ENCODE measurements around the gene RAB3GAP2.
A peak's percentile ranks its signal among the peaks of the same experiment; 100 is the strongest.
"Not testable (repeated sequence)": the region's sequence is repeated elsewhere in the genome, so short reads cannot be mapped to it uniquely, and the experiment has no call there.

RAB3GAP2 gene, protein sequence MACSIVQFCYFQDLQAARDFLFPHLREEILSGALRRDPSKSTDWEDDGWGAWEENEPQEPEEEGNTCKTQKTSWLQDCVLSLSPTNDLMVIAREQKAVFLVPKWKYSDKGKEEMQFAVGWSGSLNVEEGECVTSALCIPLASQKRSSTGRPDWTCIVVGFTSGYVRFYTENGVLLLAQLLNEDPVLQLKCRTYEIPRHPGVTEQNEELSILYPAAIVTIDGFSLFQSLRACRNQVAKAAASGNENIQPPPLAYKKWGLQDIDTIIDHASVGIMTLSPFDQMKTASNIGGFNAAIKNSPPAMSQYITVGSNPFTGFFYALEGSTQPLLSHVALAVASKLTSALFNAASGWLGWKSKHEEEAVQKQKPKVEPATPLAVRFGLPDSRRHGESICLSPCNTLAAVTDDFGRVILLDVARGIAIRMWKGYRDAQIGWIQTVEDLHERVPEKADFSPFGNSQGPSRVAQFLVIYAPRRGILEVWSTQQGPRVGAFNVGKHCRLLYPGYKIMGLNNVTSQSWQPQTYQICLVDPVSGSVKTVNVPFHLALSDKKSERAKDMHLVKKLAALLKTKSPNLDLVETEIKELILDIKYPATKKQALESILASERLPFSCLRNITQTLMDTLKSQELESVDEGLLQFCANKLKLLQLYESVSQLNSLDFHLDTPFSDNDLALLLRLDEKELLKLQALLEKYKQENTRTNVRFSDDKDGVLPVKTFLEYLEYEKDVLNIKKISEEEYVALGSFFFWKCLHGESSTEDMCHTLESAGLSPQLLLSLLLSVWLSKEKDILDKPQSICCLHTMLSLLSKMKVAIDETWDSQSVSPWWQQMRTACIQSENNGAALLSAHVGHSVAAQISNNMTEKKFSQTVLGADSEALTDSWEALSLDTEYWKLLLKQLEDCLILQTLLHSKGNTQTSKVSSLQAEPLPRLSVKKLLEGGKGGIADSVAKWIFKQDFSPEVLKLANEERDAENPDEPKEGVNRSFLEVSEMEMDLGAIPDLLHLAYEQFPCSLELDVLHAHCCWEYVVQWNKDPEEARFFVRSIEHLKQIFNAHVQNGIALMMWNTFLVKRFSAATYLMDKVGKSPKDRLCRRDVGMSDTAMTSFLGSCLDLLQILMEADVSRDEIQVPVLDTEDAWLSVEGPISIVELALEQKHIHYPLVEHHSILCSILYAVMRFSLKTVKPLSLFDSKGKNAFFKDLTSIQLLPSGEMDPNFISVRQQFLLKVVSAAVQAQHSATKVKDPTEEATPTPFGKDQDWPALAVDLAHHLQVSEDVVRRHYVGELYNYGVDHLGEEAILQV (N-terminal part only)

DNA sequence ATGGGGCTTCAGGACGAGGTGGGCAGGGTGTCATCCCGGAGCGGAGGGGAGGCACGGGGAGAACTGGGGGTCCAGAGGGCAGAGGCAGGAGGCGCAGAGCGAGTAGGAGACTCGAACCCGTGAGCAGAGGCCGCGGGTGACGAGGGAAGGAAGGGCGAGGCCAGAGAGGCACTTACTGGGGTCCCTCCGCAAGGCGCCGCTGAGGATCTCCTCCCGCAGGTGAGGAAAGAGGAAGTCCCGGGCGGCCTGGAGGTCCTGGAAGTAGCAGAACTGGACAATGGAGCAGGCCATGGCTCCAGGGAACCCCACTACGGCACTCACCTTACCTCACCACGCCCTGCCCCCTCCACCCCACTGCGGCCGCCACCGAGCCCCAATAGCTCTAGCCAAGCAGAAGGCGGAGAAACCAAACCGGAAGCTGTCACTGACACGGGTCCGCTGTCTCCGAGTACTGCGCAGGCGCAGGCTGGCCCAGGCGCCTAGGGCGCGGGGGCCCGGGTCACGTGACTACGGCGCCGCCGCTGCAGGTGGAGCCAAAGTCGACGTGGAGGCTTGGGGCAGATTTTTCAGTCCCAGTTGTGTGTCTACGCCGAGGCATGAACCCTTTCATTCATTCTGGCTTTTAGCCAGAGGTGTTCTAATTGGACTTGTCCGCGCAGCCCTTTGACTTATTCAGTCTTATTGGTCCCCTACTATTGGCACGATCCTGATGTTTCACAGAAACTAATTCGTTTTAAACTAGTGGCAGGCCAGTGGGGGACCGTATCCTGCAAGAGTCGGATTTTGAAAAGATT lies at the start of gene RAB3GAP2:
TSS of gene RAB3GAP2 (minus strand) at position 407 of the 794 bp plus-strand sequence. CDS start at position 291, 116 bp downstream.
- peak; percentile 89 for DNase-seq

DNA sequence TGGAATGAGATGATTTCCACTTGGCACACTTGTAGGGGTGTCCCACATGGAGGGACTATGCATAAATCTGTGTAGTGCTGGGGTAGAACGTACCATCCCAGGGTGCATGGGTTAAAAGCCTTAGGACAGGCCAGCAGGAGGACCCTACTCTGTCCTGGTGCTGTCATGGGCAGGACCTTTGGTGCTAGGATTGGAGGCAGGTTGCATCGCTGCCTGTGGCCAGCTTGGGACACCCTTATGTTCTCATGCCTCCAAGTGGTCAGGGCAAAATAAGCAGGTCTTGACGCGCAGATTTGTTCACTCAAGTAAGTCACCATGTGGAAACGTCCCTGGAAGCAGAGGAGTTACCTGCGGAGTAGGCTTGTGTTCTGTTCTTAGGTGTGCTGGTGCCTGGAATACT lies 49.5 kb upstream of the RAB3GAP2 start:
- no peak for DNase-seq

DNA sequence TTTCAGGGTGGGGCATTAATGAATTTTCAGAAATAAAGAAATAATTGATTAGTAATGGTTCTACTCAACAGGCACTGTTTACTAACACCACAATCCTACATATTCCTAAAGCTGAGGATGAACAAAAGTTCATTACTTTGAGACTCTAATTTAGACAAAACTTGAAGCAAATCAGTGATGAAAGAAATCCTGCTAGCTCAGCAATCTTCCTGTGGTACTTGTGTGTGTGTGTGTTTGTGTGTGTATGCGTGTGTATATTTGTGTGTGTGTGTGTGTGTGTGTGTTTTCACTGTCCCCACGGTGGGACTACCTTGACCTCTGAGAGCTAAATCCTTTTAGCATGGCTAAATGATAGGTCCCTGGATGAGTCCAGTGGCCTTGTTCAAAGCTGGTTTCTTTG lies 48.5 kb upstream of the RAB3GAP2 start:
- DNase-seq = no peak

DNA sequence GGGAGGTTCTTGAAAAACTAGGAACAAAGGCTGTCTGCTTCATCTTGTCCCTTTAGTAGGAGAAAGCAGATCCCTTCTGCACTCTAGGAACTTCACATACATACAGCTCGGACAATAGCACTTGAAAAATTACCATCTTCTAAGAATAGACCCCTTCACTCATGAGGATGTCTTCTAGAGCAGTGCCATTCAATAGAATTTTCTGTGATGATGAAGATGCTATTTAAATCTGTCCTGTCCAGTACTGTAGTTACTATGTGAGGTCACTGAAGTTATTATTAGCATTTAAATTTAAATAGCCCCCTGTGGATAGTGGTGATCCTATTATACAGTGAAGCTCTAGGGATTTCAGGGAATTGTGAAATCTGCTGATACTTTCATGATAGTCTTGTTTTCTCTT lies 46.4 kb upstream of the RAB3GAP2 start:
- DNase-seq = no peak

DNA sequence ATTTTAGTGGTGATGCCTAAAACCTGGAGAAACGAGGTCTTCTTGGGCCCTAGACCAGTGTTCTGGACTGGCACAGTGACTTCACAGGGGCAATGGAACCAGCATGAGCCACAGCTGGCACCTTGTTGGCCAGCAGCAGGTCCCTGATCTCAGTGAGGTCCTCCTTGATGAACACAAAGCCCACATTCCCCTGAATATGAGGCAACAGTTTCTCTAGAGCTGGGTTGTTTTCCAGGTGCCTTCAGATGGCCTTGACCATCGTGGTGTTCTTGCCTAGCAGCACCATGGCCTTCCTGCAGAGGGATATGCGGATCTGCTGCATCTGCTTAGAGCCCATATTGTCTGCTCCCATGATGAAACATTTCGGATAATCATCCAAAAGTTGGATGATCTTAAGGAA lies 44.9 kb upstream of the RAB3GAP2 start:
- DNase-seq = no peak

DNA sequence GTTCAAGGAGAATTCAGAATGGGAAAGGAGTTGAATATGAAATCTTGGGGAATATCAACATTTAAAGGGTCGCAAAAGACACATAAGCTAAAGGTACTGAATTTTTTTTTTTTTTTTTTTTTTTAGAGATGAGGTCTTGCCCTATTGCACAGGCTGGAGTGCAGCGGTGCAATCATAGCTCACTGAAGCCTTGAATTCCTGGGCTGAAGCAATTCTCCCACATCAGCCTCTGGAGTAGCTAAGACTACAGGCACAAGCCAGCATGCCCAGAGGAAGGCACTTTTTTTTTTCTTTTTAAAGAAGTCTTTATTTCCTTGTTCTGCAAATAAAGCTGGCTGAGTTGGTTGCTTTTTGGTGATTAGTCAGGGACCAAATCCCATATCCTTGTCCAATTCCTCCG lies 44.1 kb upstream of the RAB3GAP2 start:
- no peak for DNase-seq

DNA sequence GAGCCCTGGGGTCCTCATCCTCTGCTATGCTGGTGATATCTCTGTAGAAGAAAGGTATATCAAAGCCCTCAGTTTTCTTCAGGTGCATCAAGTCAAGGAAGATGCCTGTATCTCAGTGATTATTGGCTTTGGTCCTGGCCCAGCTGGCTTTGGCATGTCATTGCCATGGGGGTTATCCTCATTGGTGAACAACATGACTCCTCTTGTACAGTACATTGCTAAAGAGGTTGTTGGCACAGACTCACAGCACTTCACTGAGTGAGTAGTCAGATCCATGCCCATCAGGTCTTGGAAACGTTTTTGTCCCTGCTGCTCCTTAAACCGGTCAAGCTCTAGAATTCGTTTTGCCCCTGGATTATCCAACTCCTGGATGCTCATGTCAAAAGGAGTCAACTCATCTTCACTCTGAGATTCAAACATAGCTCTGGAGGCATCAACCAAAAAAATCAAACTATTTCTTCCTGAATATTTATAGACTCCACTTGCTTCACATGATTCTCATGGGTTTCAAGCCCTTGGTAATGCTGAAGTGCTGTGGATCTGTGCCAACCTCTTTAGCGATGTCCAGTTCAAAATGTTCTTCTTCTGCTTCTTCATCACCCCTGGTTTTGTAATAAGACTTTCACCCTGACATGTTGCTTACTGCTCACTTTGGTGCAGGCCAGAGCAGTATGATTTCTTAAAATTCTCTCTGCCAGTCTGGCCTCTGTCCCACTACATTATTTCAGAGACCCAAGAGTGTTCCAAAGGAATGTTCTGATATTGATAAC lies 43.0 kb upstream of the RAB3GAP2 start:
- no peak for DNase-seq

DNA sequence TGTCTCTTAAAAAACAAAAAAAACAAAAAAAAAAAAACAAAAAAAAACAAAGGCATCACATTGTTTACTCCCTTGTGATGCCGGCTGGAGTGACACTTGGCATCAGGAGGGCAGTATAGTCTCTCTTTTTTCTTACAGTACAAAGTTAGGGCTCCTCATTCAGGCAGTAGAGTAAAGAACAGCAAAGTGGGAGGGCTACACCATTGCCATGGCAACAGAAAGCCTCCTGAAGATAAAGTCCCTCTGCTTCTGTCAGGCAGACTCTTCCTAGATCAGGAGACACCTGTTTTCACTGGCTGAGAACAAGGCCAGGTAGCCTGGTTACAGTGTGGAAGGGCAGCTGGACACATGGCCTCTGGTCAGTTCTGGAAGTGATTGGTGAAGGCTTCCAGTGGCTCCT lies 41.3 kb upstream of the RAB3GAP2 start:
- DNase-seq = no peak

DNA sequence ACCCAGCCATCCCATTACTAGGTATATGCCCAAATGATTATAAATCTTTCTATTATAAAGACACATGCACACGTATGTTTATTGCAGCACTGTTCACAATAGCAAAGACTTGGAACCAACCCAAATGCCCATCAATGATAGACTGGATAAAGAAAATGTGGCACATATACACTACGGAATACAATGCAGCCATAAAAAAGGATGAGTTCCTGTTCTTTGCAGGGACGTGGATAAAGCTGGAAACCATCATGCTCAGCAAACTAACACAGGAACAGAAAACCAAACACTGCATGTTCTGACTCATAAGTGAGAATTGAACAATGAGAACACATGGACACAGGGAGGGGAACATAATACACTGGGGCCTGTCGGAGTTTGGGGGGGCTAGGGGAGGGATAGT lies 37.9 kb upstream of the RAB3GAP2 start:
- not testable (repeated sequence) for DNase-seq

DNA sequence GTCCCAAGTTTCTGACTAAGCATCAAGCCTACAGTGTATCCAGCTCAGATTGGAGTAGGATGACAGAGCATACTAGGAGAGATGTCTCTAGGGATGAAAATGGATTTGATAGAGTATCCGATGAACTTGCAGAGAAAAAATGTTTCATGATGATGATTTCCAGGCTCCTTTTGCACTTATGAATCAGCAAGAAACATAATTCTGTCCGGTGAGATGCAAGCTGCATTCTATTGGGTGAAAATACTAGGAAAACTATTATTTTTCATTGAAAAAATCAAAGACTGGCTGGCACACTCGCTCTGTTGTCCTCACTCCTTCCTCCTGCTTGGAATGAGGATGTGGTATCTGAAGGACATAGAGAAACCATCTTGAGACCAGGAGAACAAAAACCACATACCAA lies 35.4 kb upstream of the RAB3GAP2 start:
- no peak for DNase-seq

DNA sequence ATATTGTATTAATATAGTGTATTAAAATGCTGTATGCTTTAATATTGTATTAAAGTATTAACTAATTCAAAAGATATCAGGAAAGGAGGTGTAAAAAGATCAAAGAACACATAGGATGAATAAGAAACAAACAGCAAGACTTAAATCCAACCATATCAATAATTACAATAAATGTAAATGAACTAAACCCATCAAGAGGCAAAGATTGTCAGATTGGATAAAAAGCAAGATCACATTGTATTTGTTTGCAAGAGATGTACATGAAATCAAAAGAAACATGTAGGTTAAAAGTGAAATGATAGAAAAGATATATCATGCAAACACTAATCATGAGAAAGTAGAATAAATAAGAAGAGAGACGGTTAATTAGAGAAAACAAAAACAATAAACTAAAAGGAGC lies 34.1 kb upstream of the RAB3GAP2 start:
- no peak for DNase-seq

DNA sequence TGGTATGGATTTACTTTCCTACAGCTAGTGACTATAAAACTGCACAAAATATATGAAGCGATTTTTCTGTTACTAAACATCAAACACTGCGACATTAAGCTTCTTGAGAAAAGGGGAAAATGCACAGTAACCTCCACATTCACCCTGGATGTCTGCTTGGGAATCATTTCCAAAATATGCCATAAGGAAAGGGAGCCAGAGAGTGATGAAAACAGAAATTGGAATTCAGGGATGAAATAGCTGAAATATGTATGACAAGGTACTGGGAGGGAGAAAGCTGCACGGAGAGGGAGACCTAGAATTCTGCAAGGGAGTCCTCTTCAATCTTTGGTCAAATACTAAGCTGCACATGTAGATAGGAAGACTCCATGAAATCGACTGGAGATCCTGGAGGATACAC lies 31.6 kb upstream of the RAB3GAP2 start:
- no peak for DNase-seq

DNA sequence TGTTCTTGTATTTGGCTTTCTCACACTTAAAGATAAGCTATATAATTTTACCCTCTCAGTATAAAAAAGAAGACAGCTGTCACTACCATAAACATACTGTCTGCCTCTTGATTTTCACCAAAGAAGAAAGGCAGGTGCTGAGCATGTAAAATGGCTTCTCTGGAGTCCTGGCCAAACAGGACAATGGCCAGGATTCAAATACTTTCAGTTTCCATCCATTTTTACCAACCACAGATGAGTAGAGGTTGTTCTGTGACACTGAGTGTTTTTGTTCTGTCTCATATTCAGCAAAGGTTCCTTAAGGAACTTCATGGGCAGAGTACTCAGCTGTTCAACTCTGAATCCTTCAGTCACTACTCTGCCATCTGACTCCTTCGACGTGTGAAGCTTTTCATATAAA lies 29.4 kb upstream of the RAB3GAP2 start:
- no peak for DNase-seq

DNA sequence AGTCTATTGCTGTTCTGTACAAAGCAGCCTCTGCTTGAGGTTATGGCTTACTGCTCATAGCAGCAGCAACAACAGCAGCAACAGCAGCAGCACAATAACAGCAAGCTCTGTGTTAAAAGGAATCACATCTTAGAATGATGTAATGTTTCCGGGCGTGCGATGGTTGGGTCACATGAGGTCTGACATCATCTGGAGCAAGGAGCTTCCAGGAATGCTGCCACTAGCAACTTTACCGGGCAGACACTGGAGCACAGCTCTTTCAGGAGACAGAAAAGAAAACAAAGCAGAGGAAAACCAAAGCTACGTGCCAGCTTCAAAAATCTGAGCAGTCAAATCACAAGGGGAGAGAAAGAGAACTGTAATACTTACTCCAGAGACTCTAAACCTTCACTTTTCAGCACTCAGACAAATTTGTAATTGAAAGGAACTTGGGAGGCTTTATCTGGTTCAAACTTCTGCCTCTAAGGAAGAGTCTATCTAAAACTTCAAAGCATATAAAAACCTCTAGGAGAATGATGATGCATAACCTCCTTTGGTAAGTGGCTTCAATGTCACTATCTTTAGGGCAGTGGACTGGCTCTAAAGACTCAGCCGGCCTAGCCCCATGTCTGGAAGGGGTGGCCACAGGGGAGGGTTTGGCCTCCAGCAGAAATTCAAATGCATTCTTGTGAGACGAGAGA lies 28.3 kb upstream of the RAB3GAP2 start:
- no peak for DNase-seq

DNA sequence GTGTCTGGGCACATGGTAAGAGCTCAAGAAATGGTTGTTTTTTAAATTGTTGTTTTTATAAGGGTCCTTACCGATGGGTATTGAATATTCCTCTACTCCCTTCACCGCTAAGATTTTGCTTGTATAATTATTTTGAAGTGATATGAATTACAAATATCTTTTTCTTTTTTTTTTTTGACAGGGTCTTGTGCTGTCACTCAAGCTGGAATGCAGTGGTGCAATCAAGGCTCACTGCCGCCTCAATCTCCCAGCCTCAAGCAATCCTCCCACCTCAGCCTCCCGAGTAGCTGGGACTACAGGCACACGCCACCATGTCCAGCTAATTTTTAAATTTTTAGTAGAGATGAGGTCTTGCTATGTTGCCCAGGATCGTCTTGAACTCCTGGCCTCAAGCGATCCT lies 27.1 kb upstream of the RAB3GAP2 start:
- no peak for DNase-seq

DNA sequence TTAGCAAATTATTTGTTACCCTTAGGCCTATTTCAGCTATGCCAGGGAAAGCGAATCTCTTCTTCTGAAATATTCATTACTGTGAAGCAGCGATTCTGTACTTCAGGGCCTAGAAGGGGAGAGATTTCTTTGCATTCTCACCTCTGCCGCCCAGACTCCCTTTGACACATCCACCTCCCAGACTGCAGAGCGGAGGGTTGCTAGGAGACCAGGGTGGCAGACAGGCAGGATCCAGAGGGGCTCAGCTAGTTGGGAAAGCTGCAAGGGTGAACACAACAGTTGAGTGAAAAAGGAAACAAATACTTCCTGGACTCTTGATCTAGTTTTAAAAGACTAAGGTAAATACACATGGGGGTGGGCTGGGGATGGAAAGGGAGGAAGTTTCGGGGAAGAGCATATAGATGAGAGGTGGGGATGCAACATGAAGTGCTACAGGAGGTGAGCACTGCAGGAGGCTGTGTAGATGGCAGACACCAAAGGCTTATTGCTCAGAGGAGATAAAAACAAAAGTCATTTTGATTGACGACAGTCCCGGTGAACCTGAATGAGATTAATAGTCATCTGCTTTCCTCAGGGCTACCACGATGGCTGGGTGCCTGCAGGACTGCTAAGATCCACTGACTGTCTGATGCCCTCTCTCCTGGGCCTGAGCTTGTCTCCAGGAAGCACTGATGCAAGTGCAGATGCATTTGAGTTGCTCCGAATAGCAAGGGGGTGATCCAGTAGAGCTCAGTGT lies 26.4 kb upstream of the RAB3GAP2 start:
- DNase-seq = no peak

DNA sequence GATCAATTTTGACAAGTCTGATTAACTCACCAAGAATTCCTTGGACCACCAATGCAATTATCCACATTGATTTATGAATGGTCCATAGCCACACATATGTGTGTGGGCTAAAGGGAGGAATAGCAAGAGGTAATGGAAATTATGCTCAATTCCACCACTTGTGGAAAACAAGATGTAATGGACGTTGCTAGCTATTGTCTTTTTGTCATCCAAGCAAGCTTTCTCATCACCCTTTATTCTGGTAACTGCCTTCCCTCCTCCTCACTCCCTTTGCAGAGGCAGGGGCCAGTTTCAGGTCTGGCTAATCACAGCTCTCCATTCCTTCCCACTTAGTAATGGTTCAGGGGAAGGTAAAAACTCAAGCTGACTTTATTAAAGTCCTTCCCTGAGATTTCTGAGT lies 24.7 kb upstream of the RAB3GAP2 start:
- DNase-seq = no peak

DNA sequence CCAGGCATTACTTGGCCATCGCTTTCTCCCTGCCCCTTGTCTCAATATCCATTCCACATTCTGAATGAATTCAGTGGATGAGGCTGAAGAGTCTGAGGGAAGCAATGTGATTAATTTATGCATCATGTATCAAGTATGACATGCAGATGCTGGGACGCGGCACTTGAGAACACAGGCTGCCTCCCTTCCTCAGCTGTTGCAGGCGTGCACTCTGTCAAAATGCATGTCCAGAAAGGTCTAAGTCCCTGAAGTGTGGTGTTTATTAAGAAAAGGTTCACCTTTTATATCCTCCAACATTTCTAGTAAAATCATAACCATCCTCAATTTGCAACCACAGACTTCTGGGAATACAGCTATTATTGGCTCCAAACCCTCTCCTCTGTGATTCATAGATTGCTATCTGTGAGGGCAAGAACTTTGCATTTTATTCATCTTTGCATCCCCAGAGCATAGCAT lies 22.6 kb upstream of the RAB3GAP2 start:
- DNase-seq = no peak

DNA sequence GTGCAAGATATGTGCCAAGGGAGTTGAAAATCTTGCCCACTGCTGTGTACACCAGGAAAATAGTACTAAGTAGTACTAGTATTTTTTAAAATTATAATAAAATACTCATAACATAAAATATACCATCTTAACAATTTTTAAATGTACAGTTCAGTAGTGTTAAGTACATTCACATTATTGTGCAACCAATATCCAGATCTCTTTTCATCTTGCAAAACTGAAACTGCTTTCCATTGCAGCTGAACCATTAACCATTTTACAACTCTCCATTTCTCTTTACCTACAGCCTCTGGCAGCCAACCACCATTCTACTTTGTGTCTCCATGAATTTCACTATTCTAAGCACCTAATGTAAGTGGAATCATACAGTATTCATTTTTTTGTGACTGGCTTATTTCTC lies 19.3 kb upstream of the RAB3GAP2 start:
- DNase-seq = no peak

DNA sequence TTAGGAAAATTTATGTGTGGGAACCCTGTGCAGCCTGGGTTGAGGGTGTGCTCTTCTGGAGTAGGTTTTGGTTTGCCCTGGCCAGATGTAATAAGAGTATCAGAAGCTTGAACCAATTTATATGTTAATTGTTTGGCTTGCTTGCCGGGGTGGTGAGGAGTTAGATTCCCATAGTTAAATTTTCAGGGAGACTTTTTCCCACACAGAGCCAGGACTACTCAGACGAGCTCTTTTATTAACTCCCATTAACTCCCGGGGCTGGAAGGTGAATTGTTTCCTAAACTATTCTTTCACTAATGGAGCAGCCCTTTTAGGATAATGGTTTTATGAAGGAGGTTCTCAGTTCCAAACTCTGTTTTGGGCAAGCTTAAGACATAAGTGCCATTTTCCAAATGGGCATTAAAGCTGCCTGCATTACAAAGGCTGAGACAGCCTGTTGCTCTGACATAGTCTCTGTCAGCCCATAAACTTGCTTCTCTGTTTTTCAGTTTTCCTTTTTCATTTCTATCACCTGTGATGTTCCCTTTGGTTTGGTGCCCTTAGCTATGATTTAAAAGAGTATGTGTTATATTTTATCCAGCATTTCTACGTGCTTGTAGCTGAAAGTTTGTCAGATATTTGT lies 18.0 kb upstream of the RAB3GAP2 start:
- no peak for DNase-seq

Data from MV-4-11 (cell line).